ENCODE results near the gene SRI.

DNA sequence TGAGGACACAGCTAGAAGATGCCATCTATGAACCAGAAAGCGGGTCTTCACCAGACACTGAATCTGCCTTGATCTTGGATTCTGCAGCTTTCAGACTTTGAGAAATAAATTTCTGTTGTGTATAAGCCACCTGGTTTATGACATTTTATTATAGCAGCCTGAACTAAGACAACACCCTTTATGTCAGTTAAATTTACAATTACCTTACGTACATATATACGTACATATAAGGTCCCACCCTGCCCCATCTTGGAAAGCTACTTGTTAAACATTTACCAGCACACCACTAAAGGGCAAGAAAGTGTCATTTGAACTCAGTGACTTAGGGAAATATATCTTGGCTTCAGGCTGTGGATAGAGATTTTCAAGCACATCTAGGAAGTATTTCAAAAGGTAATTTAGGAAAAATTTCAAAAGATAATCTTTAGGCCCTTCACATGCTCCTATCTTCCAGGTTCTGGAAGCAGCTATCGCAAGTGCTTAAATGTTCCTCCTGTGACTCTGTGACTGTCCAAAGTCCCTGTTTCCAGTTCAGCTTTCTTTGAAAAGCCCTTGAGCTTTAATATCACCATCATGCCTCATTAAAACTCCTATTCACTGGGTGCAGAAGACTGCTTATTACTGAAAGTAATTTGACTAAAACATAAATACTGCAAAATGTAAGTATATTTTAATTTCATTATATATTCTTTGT, 9.6 kb upstream of the SRI start:
- TF ChIP-seq, protein P1, sequence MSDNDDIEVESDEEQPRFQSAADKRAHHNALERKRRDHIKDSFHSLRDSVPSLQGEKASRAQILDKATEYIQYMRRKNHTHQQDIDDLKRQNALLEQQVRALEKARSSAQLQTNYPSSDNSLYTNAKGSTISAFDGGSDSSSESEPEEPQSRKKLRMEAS (IDR thresholded peaks at IDR 0.05), result no peak
- TF ChIP-seq ZBTB7A (IDR thresholded peaks at IDR 0.05; ENCODE audit: low read depth) (no peak), REST (IDR thresholded peaks at IDR 0.05; ENCODE audit: low read depth) (no peak), TCF12 (IDR thresholded peaks at IDR 0.05; ENCODE audit: low read depth) (no peak), EP300 (IDR thresholded peaks at IDR 0.05; ENCODE audit: borderline replicate concordance) (no peak), YY1 (IDR thresholded peaks at IDR 0.05; ENCODE audit: low read depth) (no peak), NFIC (IDR thresholded peaks at IDR 0.05) (no peak), FOXM1 (IDR thresholded peaks at IDR 0.05; ENCODE audit: borderline replicate concordance, low read depth) (no peak), RAD21 (IDR thresholded peaks at IDR 0.05; ENCODE audit: low read depth) (no peak), TEAD4 (IDR thresholded peaks at IDR 0.05) (no peak), USF1 (IDR thresholded peaks at IDR 0.05) (no peak), TAF1 (IDR thresholded peaks at IDR 0.05; ENCODE audit: low read depth) (no peak)

All from Ishikawa (cell line).